ENCODE measurements around the gene COL4A1.

COL4A1 gene

GRCh38 chr13:110339263-110339662 is 32.3 kb upstream of the COL4A1 start:
- Histone ChIP-seq H3K4me3 (ENCODE audit: low read depth, low read length, poor library complexity, severe bottlenecking) (no peak overlapping the region), H3K4me2 (ENCODE audit: low read length) (no peak overlapping the region), H3K27ac (ENCODE audit: low read depth, low read length, poor library complexity, severe bottlenecking) (no peak overlapping the region), H3K9ac (ENCODE audit: low read length) (no peak overlapping the region), H2AFZ (ENCODE audit: low read length) (no peak overlapping the region), H3K9me2 (ENCODE audit: low read depth, low read length) (no peaks in the 10 kb centered on the region), H3F3A (ENCODE audit: insufficient read depth, low read length) (no peaks in the 10 kb centered on the region), H3K79me2 (ENCODE audit: insufficient read depth, low read length) (no peaks in the 10 kb centered on the region), H3K4me1 (ENCODE audit: insufficient read depth, low read length, severe bottlenecking) (no peaks in the 10 kb centered on the region), H3K27me3 (ENCODE audit: insufficient read depth, low read length) (peaks cover 5% of the 10 kb centered on the region; the same call in 1 of the 2 replicates), H4K20me1 (ENCODE audit: insufficient read depth, low read length) (no peaks in the 10 kb centered on the region), H3K36me3 (ENCODE audit: insufficient read depth, low read length) (no peaks in the 10 kb centered on the region), H3K9me3 (ENCODE audit: low read length) (no peaks in the 10 kb centered on the region)
- TF ChIP-seq CTCF (IDR thresholded peaks at IDR 0.05; ENCODE audit: low read length) (no peak), EZH2 (IDR thresholded peaks at IDR 0.05; ENCODE audit: borderline replicate concordance, low read length) (no peak)

GRCh38 chr13:110338441-110339101 is 31.6 kb upstream of the COL4A1 start:
- TF ChIP-seq CTCF (IDR thresholded peaks at IDR 0.05; ENCODE audit: low read length): no peak
- Histone ChIP-seq H3K9ac (ENCODE audit: low read length) (no peak overlapping the region), H3K36me3 (ENCODE audit: insufficient read depth, low read length) (no peaks in the 10 kb centered on the region), H3K4me2 (ENCODE audit: low read length) (no peak overlapping the region), H4K20me1 (ENCODE audit: insufficient read depth, low read length) (no peaks in the 10 kb centered on the region), H3K4me1 (ENCODE audit: insufficient read depth, low read length, severe bottlenecking) (no peaks in the 10 kb centered on the region), H3K27me3 (ENCODE audit: insufficient read depth, low read length) (peaks cover 5% of the 10 kb centered on the region; the same call in 1 of the 2 replicates), H3K9me2 (ENCODE audit: low read depth, low read length) (no peaks in the 10 kb centered on the region), H3K9me3 (ENCODE audit: low read length) (no peaks in the 10 kb centered on the region), H3K27ac (ENCODE audit: low read depth, low read length, poor library complexity, severe bottlenecking) (no peak overlapping the region), H3K4me3 (ENCODE audit: low read depth, low read length, poor library complexity, severe bottlenecking) (no peak overlapping the region), H2AFZ (ENCODE audit: low read length) (no peak overlapping the region), H3F3A (ENCODE audit: insufficient read depth, low read length) (no peaks in the 10 kb centered on the region), H3K79me2 (ENCODE audit: insufficient read depth, low read length) (no peaks in the 10 kb centered on the region)

DNA sequence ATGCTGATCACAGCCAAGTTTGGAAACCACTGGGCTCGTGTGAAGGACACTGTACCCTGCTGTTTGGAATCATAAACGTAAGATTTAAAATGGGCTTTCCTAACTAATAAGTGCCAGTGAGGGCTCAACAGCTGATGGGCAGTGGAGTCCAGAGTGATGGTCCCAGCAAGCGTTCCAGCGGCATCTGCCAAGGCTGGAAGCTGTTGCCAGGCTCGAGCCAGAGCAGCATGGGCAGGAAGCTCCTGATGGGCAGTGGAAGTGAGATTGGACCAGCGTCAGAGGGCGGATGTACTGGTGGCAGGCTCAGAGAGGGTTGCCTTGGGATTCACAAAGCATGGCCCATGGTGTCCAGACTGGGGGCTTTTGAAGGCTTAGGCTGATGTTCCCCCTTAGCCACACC is 30.3 kb upstream of the COL4A1 start:
- Histone ChIP-seq H3K4me2 (ENCODE audit: low read length) (no peak overlapping the region), H3K27me3 (ENCODE audit: insufficient read depth, low read length) (peaks cover 5% of the 10 kb centered on the region; the same call in 1 of the 2 replicates), H3K36me3 (ENCODE audit: insufficient read depth, low read length) (no peaks in the 10 kb centered on the region), H4K20me1 (ENCODE audit: insufficient read depth, low read length) (no peaks in the 10 kb centered on the region), H3K9me3 (ENCODE audit: low read length) (no peaks in the 10 kb centered on the region), H3K4me1 (ENCODE audit: insufficient read depth, low read length, severe bottlenecking) (no peaks in the 10 kb centered on the region), H3K9ac (ENCODE audit: low read length) (no peak overlapping the region), H3K79me2 (ENCODE audit: insufficient read depth, low read length) (no peaks in the 10 kb centered on the region), H3F3A (ENCODE audit: insufficient read depth, low read length) (no peaks in the 10 kb centered on the region), H3K4me3 (ENCODE audit: low read depth, low read length, poor library complexity, severe bottlenecking) (no peak overlapping the region), H3K27ac (ENCODE audit: low read depth, low read length, poor library complexity, severe bottlenecking) (no peak overlapping the region), H2AFZ (ENCODE audit: low read length) (no peak overlapping the region), H3K9me2 (ENCODE audit: low read depth, low read length) (no peaks in the 10 kb centered on the region)
- TF ChIP-seq EZH2 (IDR thresholded peaks at IDR 0.05; ENCODE audit: borderline replicate concordance, low read length): no peak
- no peak for TF ChIP-seq CTCF (IDR thresholded peaks at IDR 0.05; ENCODE audit: low read length)

All from OCI-LY1 (cell line).